SK-N-SH treated with all-trans-retinoic acid at 6 μM for 48 hours (cell line): ENCODE measurements around the gene LIME1.

Experiments
- ATAC-seq: fragments of 200-7000 bp; cut with Tn5 transposase; 3 replicates; pipeline ENCODE4 v1.9.1; 2020; ENCODE audit warnings: mild to moderate bottlenecking, moderate library complexity
- ARNTL ChIP-seq: fragments of 450-650 bp; formaldehyde crosslinking; IDR thresholded peaks from 2 replicates; pipeline ENCODE4 v1.5.0; 2020; ENCODE audit warnings: low read depth, mild to moderate bottlenecking, moderate library complexity, borderline replicate concordance
- BACH2 ChIP-seq: fragments of 250-450 bp; sonication (Bioruptor Pico); IDR thresholded peaks from 2 replicates; pipeline ENCODE4 v1.9.0; 2021; ENCODE audit warnings: mild to moderate bottlenecking, borderline replicate concordance
- CSDC2 ChIP-seq: fragments of 250-450 bp; sonication (Bioruptor Pico); IDR thresholded peaks from 2 replicates; pipeline ENCODE4 v1.5.0; 2020; ENCODE audit warnings: mild to moderate bottlenecking, moderate library complexity
- ESRRG ChIP-seq: fragments of 250-450 bp; sonication (Bioruptor Pico); IDR thresholded peaks from 2 replicates; pipeline ENCODE4 v1.6.1; 2021; ENCODE audit warnings: mild to moderate bottlenecking
- GLIS3 ChIP-seq: fragments of 250-450 bp; sonication (Bioruptor Pico); IDR thresholded peaks from 2 replicates; pipeline ENCODE4 v1.5.0; 2020; ENCODE audit warnings: mild to moderate bottlenecking, moderate library complexity
- ISL1 ChIP-seq: fragments of 250-450 bp; sonication (Bioruptor Pico); IDR thresholded peaks from 2 replicates; pipeline ENCODE4 v2.1.2; 2022; ENCODE audit warnings: mild to moderate bottlenecking, moderate library complexity
- OSR1 ChIP-seq: fragments of 250-450 bp; sonication (Bioruptor Pico); IDR thresholded peaks from 2 replicates; pipeline ENCODE4 v1.8.0; 2022; ENCODE audit warnings: moderate library complexity, mild to moderate bottlenecking, inconsistent platforms
- POU6F1 ChIP-seq: fragments of 250-450 bp; sonication (Bioruptor Pico); IDR thresholded peaks from 2 replicates; pipeline ENCODE4 v1.8.0; 2021; ENCODE audit warnings: low read depth, mild to moderate bottlenecking, moderate library complexity, borderline replicate concordance
- PPARA ChIP-seq: fragments of 250-450 bp; sonication (Bioruptor Pico); IDR thresholded peaks from 2 replicates; pipeline ENCODE4 v1.5.0; 2020; ENCODE audit warnings: mild to moderate bottlenecking, borderline replicate concordance
- RARB ChIP-seq: fragments of 250-450 bp; sonication (Bioruptor Pico); IDR thresholded peaks from 2 replicates; pipeline ENCODE4 v1.8.0; 2021; ENCODE audit warnings: mild to moderate bottlenecking, moderate library complexity
- SNAI2 ChIP-seq: fragments of 250-450 bp; sonication (Bioruptor Pico); IDR thresholded peaks from 2 replicates; pipeline ENCODE4 v1.5.0; 2020; ENCODE audit warnings: mild to moderate bottlenecking, moderate library complexity
- TOX ChIP-seq: fragments of 250-450 bp; sonication (Bioruptor Pico); IDR thresholded peaks from 2 replicates; pipeline ENCODE4 v1.8.0; 2021; ENCODE audit warnings: mild to moderate bottlenecking, moderate library complexity, borderline replicate concordance
- TSHZ2 ChIP-seq: fragments of 250-450 bp; sonication (Bioruptor Pico); IDR thresholded peaks from 2 replicates; pipeline ENCODE4 v1.5.0; 2020; ENCODE audit warnings: mild to moderate bottlenecking, moderate library complexity
- ZC3H10 ChIP-seq: fragments of 250-450 bp; sonication (Bioruptor Pico); IDR thresholded peaks from 2 replicates; pipeline ENCODE4 v1.5.1; 2021; ENCODE audit warnings: mild to moderate bottlenecking, moderate library complexity
- ZFP3 ChIP-seq: fragments of 250-450 bp; sonication (Bioruptor Pico); IDR thresholded peaks from 2 replicates; pipeline ENCODE4 v1.5.0; 2020; ENCODE audit warnings: mild to moderate bottlenecking, moderate library complexity
- ZFP30 ChIP-seq: fragments of 450-650 bp; formaldehyde crosslinking; IDR thresholded peaks from 2 replicates; pipeline ENCODE4 v1.5.0; 2022; ENCODE audit warnings: mild to moderate bottlenecking, moderate library complexity
- ZNF565 ChIP-seq: fragments of 450-650 bp; formaldehyde crosslinking; conservative IDR thresholded peaks from 2 replicates; pipeline ENCODE4 v1.5.0; 2020; ENCODE audit warnings: low read depth, mild to moderate bottlenecking, moderate library complexity
- ZNF8 ChIP-seq: fragments of 450-650 bp; formaldehyde crosslinking; IDR thresholded peaks from 2 replicates; pipeline ENCODE4 v1.5.0; 2020; ENCODE audit warnings: mild to moderate bottlenecking, moderate library complexity
- TF ChIP-seq, protein P1 (sequence below): fragments of 250-450 bp; sonication (Bioruptor Pico); IDR thresholded peaks from 2 replicates; pipeline ENCODE4 v1.5.1; 2021; ENCODE audit warnings: mild to moderate bottlenecking, moderate library complexity

Gene LIME1

GRCh38 chr20:63689046-63690002 is 47.1 kb upstream of the LIME1 start:
- ATAC-seq = no peak
- TF ChIP-seq TSHZ2 (CRISPR knock-in tag) (no peak), ARNTL (CRISPR knock-in tag) (no peak), PPARA (CRISPR knock-in tag) (no peak), TOX (no peak), ZC3H10 (no peak), CSDC2 (CRISPR knock-in tag) (no peak), BACH2 (CRISPR knock-in tag) (no peak), ZNF565 (CRISPR knock-in tag) (no peak), GLIS3 (no peak), RARB (CRISPR knock-in tag) (no peak)

DNA sequence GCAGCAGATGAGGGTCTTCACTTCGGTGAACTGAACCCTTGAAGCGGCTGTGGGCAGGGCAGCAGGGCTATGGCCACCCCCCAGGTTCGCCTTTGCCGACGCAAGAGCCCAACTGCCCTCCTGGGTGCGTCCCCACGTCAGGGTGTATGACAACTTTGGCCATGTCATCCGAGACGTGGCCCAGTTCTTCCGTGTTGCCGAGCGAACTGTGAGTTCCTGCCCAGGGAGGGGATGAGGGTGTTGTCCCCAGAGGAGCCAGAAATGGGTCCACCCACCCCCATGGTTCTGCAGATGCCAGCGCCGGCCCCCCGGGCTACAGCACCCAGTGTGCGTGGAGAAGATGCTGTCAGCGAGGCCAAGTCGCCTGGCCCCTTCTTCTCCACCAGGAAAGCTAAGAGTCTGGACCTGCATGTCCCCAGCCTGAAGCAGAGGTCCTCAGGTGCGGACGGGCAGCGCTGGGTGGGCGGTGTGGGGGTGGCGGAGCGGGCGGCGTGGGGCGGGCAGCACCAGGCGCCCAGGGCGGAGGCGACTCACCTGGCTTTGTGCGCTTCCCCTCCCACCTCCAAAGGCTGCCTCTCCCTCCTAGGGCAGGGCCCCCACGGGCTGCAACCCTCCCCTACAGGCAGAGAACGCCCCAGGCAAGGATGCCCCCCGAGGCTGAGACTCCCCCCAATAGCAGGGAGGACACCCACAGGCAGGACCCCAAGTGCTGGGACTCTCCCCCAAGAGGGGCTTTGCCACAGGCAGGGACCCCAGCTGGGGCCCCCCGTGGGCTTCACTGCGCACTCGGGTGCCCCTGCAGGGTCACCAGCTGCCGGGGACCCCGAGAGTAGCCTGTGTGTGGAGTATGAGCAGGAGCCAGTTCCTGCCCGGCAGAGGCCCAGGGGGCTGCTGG is 46.2 kb upstream of the LIME1 start:
- no peak for ATAC-seq
- TF ChIP-seq ZC3H10 = no peak
- TF ChIP-seq GLIS3 = no peak
- TF ChIP-seq ISL1 (CRISPR knock-in tag) = no peak
- TF ChIP-seq ZFP3 = no peak
- TF ChIP-seq POU6F1 (CRISPR knock-in tag) = no peak
- TF ChIP-seq RARB (CRISPR knock-in tag) = no peak
- TF ChIP-seq ZNF565 (CRISPR knock-in tag) = no peak
- TF ChIP-seq SNAI2 = no peak
- TF ChIP-seq ZNF8 (CRISPR knock-in tag) = no peak
- TF ChIP-seq PPARA (CRISPR knock-in tag) = no peak
- no peak for TF ChIP-seq ESRRG (CRISPR knock-in tag)
- TF ChIP-seq CSDC2 (CRISPR knock-in tag) = no peak
- TF ChIP-seq, protein P1, sequence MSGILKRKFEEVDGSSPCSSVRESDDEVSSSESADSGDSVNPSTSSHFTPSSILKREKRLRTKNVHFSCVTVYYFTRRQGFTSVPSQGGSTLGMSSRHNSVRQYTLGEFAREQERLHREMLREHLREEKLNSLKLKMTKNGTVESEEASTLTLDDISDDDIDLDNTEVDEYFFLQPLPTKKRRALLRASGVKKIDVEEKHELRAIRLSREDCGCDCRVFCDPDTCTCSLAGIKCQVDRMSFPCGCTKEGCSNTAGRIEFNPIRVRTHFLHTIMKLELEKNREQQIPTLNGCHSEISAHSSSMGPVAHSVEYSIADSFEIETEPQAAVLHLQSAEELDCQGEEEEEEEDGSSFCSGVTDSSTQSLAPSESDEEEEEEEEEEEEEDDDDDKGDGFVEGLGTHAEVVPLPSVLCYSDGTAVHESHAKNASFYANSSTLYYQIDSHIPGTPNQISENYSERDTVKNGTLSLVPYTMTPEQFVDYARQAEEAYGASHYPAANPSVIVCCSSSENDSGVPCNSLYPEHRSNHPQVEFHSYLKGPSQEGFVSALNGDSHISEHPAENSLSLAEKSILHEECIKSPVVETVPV (CRISPR knock-in tag) = no peak
- TF ChIP-seq ARNTL (CRISPR knock-in tag) = no peak
- no peak for TF ChIP-seq BACH2 (CRISPR knock-in tag)

DNA sequence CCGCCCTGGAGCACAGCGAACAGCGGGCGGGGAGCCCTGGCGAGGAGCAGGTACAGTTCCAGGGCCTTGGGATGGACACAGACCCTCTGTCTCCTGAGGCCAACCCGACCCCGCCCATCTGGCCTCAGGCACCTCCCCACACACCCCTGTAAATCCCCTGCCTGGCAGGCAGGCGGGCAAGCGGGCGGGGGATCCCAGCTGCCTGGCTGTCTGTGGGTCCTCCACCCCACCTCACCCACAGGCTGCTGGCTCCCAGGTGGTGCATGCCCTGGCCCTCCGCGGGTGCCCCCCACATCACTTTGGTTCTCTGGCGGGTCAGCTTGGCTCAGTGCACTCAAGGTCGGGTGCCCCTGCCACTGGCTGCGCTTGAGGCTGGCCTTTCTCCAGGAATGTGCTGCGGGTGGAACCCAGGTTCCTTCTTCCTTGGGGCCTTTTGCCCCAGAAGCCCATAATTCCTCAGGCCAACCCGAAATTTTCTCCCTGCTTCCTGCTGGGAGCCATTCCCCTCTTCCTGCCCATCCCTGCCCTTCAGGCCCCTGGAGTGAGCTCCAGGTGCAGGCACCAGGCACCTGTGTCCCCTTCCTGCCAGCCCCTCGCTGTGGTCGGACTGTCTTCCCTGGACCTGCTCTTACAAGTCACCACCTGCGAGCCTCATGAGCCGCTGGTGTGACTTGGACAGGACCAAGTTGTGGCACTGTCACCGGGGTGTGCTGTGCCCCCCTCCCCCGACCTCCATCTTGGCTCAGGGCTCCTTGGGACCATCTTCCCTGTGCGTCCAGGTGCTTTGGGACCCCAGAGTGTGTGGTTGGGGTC is 45.4 kb upstream of the LIME1 start:
- ATAC-seq = no peak
- TF ChIP-seq OSR1 (CRISPR knock-in tag) (no peak), ZNF8 (CRISPR knock-in tag) (no peak), ZFP30 (CRISPR knock-in tag) (no peak), ARNTL (CRISPR knock-in tag) (no peak), ZFP3 (no peak), POU6F1 (CRISPR knock-in tag) (no peak), ESRRG (CRISPR knock-in tag) (no peak), ZNF565 (CRISPR knock-in tag) (no peak), TSHZ2 (CRISPR knock-in tag) (no peak)
- TF ChIP-seq, protein P1 (CRISPR knock-in tag) = no peak
